GM20000 (cell line): ENCODE results near the gene CNST.
"Not testable (repeated sequence)": the region's sequence is repeated elsewhere in the genome, so short reads cannot be mapped to it uniquely, and the experiment has no call there.

ENCODE experiments used
- DNase-seq: peaks from one replicate; pipeline ENCODE4 v3.0.0; 2012; ENCODE audit warnings: low spot score
- TF ChIP-seq, protein P1 (sequence below): IDR thresholded peaks from 2 replicates; pipeline ENCODE4 v1.5.1; 2012; ENCODE audit warnings: mild to moderate bottlenecking, control low read depth; ENCODE audit errors: extremely low read depth, missing control alignments

CNST gene

DNA sequence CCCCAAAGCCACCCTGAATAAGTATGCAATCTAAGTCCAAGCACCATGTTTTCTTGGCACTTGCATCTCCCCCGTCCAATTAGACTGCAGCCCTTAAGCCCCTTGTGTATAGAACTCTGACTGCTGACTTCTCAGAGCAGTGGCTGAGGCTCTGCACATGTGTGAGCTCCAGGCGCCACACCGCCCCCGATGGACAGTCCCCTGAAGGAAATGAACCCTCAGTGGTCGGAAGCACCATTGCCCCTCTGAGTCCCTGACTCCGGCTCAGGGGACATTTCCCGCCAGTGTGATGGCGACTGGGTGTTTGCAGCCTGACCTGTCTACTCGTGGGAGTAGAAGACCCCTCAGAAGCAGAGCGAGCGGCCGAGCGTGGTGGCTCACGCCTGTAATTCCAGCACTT, 120.7 kb downstream of the CNST start:
- DNase-seq: no peak
- TF ChIP-seq, protein P1, sequence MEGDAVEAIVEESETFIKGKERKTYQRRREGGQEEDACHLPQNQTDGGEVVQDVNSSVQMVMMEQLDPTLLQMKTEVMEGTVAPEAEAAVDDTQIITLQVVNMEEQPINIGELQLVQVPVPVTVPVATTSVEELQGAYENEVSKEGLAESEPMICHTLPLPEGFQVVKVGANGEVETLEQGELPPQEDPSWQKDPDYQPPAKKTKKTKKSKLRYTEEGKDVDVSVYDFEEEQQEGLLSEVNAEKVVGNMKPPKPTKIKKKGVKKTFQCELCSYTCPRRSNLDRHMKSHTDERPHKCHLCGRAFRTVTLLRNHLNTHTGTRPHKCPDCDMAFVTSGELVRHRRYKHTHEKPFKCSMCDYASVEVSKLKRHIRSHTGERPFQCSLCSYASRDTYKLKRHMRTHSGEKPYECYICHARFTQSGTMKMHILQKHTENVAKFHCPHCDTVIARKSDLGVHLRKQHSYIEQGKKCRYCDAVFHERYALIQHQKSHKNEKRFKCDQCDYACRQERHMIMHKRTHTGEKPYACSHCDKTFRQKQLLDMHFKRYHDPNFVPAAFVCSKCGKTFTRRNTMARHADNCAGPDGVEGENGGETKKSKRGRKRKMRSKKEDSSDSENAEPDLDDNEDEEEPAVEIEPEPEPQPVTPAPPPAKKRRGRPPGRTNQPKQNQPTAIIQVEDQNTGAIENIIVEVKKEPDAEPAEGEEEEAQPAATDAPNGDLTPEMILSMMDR: no peak

DNA sequence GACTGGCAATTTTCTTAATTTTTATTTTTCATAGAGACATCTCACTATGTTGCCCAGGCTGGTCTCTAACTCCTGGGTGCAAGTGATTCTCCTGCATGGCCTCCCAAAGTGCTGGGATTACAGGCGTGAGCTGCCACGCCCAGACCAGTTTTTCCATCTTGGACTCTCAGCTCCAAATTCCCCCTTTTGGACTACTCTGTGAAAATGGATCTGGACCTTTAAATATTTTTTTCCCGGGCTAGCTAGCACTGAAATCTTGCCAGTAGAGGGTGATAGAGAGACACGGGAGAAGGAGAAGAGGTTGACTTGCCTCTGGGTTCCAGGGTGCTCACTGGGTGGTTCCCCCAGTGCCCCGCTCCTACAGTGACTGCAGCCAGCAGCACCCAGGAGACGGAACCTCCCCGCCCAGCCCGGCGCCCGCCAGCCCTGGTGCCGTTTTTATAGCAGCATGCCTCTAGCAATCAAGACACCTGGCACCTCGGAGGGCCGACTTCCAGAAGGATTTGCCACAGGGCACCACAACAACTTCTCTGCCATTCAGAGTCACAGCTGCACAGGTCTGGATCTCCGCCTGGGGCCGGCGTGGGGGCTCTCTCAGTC, 123.3 kb downstream of the CNST start:
- TF ChIP-seq, protein P1: peak; percentile 61
- DNase-seq: peak; percentile 89

DNA sequence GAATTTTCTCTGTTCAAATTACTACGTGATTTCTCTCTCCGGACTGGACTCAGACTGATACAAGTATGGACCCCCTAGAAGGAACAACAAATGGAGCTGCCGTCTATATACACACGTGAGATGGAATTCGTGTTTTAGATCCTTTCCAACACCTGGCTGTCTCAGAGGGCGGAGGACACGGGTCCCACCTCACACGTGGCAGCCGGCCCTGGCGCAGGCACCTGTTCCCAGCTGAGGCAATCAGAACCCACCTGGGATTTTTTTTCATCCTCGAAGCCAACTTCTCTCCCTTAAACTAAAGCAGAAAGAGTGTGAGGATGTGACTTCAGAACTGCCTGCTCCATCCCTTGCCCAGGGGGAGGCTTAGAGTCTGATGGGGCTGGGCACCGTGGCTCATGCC, 123.8 kb downstream of the CNST start:
- no peak for DNase-seq
- TF ChIP-seq, protein P1: no peak

DNA sequence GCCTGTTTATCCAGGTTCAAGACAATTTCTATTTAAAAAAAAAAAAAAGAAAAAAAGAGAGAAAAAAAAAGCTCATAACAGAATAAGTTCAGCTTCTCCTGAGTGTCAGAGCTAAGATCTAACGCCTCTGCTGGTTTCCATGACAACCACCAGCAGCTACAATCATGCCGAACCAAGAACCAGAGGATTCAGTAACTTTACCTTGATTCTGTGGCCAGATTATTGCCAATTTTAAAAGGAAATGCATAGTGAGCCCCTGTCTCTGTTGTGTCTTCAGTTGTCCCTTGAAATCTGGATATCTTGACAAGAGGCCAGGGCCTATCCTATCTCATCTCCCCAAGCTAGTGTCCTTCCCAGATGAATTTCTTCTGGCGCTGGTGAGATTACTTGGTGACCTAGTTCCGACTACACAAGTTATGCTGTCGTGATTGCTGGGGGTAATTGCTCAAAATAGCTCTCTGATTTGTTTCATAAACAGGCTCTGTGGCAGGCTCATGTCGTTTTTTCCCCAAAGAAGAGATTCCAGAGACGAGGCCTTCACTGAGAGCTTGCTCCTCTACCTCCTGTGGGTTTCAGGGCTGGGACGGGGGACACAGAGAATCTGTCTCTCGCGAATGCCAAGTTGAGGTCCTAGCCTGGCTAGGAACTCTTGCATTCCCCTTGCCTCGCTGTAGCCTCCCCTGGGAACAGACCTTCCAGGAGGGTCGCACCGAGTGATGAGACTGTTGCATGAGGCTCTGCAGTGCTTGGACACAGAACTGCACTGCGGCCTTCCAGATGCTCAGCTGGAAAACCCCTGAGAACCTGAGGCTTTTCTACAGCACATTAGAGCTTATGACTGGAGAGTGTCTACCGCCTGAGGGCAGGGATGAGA, 125.6 kb downstream of the CNST start:
- DNase-seq: no peak
- TF ChIP-seq, protein P1: no peak

DNA sequence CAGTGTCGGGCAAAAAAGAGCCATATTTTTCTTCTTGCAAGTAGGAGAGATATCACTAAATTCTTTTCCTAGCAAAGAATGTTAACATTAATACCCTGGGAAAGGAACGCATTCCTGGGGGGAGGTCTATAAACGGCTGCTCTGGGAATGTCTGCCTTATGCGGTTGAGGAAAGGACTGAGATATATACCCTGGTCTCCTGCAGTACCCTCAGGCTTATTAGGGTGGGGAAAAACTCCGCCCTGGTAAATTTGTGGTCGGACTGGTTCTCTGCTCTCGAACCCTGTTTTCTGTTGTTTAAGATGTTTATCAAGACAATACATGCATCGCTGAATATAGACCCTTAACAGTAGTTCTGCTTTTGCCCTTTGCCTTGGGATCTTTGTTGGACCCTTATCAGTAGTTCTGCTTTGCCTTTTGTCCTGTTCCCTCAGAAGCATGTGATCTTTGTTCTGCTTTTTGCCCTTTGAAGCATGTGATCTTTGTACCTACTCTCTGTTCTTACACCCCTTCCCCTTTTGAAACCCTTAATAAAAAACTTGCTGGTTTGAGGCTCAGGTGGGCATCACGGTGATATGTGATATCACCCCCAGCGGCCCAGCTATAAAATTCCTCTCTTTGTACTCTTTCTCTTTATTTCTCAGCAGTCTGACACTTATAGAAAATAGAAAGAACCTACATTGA, 128.1 kb downstream of the CNST start:
- DNase-seq: not testable (repeated sequence)

DNA sequence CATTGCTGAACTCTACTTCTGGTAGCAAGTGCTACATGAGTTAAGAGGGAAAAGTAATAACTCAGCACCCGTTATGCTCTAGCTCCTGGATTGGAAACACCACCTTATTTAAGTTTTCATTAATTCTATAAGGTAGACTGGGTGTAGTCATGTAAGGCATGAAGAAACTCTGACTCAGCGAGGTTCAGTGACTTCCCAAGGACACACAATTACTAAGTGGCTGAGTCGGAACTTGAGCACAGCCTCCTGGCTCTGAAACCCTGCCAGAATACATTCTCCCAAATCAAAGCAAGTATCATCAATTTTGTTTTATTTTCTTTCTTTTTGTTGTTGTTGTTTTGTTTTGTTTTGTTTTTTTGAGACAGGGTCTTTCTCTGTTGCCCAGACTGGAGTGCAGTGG, 128.9 kb downstream of the CNST start:
- TF ChIP-seq, protein P1: no peak
- no peak for DNase-seq

DNA sequence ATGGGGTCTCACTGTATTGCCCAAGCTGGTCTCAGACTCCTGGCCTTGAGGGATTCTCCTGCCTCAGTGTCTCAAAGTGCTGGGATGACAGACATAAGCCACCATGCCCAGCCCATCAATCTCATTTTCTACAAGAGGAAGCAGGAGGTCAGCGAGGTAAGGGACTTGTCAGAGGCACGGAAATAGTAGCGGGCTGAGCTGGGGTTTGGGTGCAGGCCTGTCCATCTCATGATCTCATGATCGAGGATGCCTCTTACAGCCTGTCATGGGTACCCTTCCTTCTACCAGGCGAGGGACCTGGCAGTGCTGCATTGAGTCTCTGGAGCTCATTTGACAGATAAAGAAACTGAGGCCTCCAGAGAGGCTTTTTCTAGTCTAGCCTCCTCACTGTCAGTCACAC, 129.4 kb downstream of the CNST start:
- TF ChIP-seq, protein P1: no peak
- DNase-seq: no peak
